NOMO-1 treated with dmso at 0.1 percent for 144 hours (cell line): Measurements from ENCODE around the gene SPEM3.

Source experiments
- DNase-seq: peaks from one replicate; lab custom pipeline; 2025; ENCODE audit not compliant: unreplicated experiment; lab: John Stamatoyannopoulos, UW

SPEM3 gene

GRCh38 chr17:7440113-7440833 lies 11.6 kb downstream of the SPEM3 start:
- DNase-seq = no peak

DNA sequence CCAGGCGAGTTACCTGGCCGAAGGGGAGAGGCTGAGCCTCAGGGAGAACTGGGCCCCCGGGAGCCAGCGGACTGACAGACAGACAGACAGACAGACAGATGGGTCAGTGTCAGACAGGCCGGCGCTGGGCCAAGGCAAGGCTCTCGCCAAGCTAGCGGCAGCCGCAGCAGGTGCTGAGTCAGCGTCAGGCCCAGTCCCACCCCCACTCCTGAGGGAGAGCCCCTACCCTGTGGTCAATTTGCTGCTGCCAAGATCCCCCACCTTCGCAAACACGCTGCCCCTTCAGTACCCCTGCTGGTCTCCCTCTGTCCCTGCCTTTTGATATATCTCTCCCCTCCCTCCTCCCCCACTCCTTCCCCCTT lies 12.2 kb downstream of the SPEM3 start:
- no peak for DNase-seq

DNA sequence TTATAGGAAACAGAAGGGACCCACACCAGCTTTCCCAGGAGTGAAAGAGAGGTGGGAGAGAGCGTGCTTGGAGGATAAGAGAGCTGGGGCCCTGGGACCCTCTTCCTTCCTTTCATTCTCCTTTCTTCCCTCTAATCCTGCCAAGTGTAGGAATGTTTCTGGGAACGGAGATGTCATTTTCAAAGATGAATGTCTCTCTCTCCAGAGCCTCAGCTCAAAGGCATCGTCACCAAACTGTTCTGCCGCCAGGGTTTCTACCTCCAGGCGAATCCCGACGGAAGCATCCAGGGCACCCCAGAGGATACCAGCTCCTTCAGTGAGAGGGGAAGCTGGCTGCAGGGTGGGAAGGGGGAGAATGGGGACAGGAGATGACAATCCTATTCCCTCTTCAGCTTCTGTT lies 12.6 kb downstream of the SPEM3 start:
- DNase-seq = no peak

DNA sequence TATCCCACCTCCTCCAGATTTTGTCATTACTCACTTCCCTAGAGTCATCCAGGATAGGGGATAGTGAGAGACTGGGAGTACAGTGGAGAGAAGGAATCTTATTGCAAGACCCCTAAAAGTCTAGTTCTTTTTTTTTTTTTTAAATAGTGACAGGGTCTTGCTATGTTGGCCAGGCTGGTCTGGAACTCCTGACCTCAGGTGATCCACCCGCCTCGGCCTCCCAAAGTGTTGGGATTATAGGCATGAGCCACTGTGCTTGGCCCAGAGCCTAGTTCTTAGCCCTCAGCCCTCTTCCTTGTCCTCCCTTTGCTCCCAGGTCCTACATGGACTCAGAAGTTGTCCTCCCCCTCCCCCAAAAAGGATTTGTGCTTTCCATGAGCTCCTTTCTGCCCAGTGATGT lies 13.5 kb downstream of the SPEM3 start:
- DNase-seq = no peak

GRCh38 chr17:7443499-7444485 lies 15.1 kb downstream of the SPEM3 start:
- DNase-seq = no peak

DNA sequence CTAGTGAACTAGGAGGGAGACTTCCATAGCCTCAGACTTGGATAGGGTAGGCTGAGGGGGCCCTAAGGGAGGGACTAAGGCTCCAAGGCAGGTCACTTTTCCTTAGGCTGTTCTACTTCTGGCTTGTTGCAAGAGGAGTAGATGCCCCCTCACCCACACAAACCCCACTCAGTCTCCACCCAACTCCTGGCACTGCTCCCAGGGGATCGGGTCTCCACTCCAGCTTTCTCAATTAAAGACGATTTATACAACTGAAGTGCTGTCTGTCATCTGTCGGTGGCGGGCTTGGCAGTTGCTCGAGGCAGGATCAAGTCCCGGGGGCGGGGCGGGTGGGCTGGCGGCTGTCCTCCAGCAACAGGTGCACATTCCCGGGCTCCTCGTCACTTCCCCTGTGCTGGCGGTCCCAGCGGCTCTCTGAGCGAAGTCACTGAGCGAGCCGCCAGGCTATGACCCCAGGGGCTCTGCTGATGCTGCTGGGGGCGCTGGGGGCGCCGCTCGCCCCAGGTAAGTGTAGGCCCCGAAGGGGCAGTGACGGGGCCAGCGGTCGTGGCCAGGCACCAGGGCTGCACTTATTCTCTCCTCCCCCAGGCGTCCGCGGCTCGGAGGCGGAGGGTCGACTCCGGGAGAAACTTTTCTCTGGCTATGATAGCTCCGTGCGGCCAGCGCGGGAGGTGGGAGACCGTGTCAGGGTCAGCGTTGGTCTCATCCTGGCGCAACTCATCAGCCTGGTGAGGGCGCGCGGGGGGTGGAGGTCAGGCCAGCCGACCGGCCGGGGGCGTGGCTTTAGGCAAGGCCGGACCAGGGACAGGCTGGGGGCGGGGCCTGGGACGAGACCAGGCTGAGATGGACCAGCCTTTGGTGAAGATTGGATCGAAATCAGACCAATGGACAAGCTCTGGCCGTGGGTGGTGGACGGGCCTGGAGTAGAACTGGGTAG lies 16.3 kb downstream of the SPEM3 start, which contains the start of gene CHRNB1:
CHRNB1 (plus strand) TSS at position 380 of the 937 bp plus-strand sequence; CDS start at position 447, 67 bp downstream.
- DNase-seq = no peak

DNA sequence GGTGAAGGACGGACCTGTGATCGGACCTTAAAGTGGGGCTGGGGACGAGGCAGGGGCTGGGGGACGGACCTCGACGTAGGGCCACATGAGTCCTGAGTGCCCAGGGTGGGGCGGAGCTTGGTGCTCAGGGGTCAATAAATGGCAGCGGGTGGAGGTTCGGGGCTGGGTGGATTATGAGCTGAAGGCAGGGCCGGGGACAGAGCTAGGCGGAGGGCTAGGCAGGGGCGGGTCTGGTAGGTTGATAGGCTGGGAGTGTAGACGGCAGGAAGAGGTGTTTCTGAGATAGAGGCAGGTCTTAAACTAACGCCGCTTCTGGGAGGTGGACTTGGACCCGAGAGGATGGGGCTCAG lies 16.9 kb downstream of the SPEM3 start:
- DNase-seq = no peak

GRCh38 chr17:7448461-7448860 lies 19.8 kb downstream of the SPEM3 start:
- DNase-seq = no peak

DNA sequence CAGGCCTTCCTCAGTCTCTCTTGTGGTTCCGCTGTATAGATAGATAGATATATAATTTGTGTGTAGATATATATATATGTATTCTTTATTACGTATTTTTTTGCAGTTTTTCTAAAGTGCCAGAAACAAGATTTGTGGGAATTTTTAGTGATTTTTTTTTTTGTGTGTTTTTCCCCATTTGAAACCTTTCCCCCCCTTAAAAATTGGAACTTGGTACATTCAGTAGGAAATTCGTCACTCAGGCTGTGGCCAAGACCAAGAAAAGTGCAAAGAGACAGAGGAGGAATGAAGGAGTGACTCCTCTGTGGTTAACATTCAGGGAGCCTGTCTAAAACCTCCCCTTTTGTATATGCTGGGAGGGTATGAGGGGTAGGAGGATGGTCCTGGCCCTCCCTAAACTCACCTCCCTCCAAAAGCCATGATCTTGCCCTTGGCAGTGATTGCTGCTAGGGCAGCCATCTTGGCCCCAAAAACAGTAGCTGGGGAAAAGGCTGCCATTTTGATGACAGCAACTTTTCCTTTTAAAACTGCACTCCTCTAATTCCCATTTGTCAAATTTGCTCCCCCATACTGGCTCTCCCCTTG lies 31.4 kb downstream of the SPEM3 start:
- no peak for DNase-seq

GRCh38 chr17:7460850-7461660 lies 32.4 kb downstream of the SPEM3 start:
- no peak for DNase-seq

DNA sequence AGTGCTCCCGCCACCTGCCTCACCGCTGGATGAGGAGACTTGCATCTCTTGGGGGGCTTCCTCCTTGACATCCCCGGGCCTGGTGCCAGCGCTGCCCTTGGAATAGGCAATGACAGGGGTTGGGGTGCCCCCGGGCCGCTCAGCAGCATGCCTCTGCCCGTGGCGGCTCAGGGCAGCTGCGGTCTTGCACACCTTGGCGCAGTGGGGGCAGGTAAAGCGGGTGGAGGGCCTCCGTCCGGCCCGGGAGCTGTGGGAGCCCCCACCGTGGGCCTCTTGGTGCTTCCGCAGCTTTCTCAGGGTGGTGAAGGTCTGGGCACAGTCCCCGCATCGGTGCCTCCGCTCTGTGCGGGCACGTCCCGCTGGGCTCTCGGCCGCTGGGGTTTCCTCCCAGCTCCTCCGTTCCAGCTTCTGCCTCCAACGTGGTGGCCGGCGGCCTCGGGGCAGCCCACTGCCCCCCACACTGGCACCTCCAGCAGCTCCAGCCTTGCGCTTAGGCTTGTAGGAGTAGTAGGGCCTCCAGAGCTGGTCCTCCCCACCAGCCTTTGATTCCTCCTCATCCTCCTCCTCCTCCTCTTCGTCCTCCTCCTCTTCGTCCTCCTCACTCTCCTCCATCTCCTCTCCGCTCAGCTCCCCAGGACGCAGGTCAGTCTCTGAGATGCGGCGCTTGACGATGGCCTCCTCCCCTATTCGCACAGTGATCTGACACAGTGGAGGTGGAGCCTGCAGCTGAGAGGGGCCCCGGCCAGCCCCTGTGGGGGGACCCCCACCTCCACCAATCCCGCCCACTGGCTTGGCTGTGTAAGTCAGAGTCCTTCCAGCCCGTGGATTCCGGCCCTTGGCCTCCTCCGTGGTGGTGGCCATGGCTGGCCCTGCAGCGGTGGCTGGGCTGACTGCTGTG lies 34.1 kb downstream of the SPEM3 start:
- no peak for DNase-seq

- no peak for DNase-seq
These were observed 34.8 kb downstream of the SPEM3 start for GRCh38 chr17:7463372-7463846.

GRCh38 chr17:7464081-7464480 lies 35.4 kb downstream of the SPEM3 start:
- DNase-seq = no peak

DNA sequence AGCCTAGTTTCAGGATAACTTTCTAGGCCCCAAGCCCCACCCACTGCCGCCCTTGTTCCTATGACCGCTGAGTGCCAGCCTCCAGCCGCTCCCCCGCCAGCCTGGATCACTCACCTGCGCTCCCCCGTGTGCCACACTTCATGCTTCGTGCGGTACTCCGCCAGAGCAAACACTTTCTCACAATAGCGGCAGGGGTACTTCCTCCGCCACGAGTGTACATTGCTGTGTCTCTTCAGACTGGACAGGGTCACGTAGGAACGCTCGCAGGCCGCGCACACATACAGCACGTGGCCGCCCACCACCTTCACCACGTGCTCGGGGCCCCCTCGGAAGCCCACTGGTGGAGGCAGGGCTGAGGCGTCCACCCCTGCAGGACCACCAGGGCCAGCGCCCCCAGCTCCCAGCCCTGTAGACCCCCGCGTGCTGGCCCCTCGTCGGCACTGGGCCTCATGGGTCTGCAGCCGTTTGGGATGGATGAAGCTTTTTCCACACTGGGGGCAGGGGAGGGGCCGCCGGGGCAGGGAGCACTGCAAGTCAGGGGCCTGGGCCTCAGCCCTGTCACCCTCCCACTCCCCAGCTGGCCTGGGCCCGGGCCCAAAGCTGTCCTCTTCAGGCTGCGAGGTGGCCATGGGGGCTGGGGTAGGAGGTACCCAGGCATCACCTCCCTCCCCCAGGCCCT lies 37.1 kb downstream of the SPEM3 start:
- DNase-seq = no peak

- no peak for DNase-seq
These were observed 37.6 kb downstream of the SPEM3 start for GRCh38 chr17:7466318-7466638.

GRCh38 chr17:7466639-7467341 lies 38.1 kb downstream of the SPEM3 start:
- no peak for DNase-seq

DNA sequence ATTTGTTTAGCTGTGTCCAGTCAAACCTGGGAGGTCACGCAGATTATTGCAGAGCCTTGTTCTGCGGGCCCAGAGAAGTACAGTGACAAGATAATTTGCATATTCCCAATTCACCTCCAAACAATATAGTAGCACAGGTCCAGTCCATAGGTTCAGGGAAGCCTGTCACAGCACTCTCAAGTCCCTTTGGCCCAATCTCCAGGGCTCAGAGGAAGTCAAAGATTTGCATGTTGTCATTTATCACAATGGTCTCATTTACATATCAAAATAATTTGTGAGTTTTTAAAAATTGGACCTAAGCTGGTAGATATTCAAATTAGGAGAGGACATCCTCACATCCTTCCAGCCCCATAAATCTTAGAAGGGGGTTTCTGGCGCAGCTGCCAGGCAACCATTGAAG lies 38.8 kb downstream of the SPEM3 start:
- DNase-seq = no peak

GRCh38 chr17:7468290-7468689 lies 39.6 kb downstream of the SPEM3 start:
- DNase-seq = no peak
